ENCODE results near the gene ZBTB42.

- TF ChIP-seq CTCF (IDR thresholded peaks at IDR 0.05) (no peak), POLR2A (IDR thresholded peaks at IDR 0.05) (no peak)
Observed at GRCh38 chr14:104752423-104752734, 48.5 kb upstream of the ZBTB42 start.
